Astrocyte of the cerebellum (primary cell): ENCODE data around the gene DISC1.

Source experiments
- DNase-seq: peaks from one replicate; pipeline ENCODE4 v3.0.0-alpha.2; 2011; ENCODE audit warnings: low read depth
- H3K4me3 ChIP-seq: 2 replicates; pipeline ENCODE4 v1.5.1; 2011; ENCODE audit warnings: mild to moderate bottlenecking, low read depth, low read length, moderate library complexity
- in situ Hi-C: cut with HindIII; loops from 2 replicates; pipeline ENCODE4 v1.10.0; 2017; ENCODE audit warnings: low sequenced_read_pairs
- TF ChIP-seq, protein P1 (sequence below): IDR thresholded peaks from 2 replicates; pipeline ENCODE4 v1.5.1; 2012; ENCODE audit warnings: low read length, low read depth, moderate library complexity, mild to moderate bottlenecking; ENCODE audit errors: missing control alignments

The DISC1 gene

DNA sequence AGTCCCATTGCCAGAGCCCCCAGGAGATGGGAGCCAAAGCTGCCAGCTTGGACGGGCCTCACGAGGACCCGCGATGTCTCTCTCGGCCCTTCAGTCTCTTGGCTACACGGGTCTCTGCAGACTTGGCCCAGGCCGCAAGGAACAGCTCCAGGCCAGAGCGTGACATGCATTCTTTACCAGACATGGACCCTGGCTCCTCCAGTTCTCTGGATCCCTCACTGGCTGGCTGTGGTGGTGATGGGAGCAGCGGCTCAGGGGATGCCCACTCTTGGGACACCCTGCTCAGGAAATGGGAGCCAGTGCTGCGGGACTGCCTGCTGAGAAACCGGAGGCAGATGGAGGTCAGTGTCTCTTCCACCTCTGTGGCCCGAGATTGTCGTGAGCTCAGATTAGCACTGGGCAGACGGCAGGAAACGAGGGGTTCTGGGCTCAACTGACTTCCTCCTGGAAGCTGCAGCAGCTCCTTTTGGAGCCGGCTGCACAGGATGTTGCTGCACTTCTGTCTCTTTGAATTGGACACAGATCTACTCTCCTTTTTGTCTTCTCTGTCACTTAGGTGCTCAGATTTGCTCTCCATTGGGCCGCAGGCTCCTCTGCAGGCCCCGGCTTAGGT, 68.0 kb downstream of the DISC1 start:
- no peak overlapping the region for H3K4me3 ChIP-seq
- DNase-seq = no peak
- TF ChIP-seq, protein P1, sequence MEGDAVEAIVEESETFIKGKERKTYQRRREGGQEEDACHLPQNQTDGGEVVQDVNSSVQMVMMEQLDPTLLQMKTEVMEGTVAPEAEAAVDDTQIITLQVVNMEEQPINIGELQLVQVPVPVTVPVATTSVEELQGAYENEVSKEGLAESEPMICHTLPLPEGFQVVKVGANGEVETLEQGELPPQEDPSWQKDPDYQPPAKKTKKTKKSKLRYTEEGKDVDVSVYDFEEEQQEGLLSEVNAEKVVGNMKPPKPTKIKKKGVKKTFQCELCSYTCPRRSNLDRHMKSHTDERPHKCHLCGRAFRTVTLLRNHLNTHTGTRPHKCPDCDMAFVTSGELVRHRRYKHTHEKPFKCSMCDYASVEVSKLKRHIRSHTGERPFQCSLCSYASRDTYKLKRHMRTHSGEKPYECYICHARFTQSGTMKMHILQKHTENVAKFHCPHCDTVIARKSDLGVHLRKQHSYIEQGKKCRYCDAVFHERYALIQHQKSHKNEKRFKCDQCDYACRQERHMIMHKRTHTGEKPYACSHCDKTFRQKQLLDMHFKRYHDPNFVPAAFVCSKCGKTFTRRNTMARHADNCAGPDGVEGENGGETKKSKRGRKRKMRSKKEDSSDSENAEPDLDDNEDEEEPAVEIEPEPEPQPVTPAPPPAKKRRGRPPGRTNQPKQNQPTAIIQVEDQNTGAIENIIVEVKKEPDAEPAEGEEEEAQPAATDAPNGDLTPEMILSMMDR = no peak
- in situ Hi-C loops = no loop called here

DNA sequence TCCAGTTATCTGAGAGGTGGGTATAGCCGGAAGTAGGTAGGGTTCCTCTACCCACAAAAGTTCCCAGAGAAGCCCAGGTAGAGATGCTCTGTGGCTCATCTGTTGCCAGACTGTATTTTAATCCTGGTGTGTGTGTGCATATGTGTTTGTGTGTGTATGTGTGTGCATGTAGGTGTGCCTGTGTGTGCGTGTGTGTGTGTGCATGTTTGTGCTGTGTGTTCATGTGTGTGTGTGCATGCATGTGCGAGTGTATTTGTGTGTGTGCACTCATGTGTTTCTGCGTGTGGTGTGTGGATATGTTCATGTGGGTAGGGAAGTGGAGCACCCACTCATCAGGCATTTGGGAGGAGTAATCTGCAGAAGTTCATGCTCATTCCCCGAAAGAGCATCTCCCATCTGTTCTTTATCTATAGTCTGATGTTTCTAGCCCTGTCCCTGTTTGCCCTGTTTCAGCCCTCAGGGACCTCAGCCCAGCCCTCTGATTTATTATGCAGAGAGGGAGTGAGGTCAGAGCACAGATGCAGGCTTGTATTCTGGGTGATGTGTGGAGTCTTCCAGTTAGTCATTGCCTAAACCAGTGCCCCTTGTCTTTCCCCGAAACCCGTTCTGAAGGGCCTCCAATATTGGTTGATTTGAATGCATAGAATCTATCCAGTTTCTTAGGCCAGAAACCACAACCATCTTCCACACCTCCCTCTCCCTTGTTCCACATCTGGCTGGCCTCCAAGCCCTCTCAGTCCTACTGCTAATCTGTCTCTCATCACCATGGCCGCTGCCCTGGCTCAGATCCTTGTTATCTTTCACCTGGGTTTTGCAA, 69.1 kb downstream of the DISC1 start:
- H3K4me3 ChIP-seq = no peak overlapping the region
- TF ChIP-seq, protein P1 = no peak
- DNase-seq = no peak
- in situ Hi-C loops = no loop called here

DNA sequence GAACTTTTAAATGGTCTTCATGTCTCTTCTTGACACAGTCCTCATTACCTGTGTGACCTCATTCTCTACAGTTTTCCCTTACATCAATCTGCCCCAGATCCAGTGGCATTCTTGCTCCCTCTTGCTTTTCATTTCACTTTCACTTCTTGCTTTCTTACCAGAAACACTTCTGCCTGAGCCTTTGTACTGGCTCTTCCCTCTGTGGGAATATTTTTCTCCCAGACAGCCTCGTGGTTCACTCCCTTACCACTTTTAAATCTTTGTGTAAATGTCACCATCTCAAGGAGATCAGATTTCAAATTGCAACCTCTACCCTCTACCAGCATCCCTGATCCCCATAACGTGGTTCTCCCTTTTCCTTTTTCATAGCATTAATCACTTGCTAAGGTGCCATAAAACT, 73.2 kb downstream of the DISC1 start:
- TF ChIP-seq, protein P1 = no peak
- H3K4me3 ChIP-seq = no peak overlapping the region
- DNase-seq = no peak
- in situ Hi-C loops = no loop called here

GRCh38 chr1:231701306-231701705, 74.7 kb downstream of the DISC1 start:
- H3K4me3 ChIP-seq = no peak overlapping the region
- peak; percentile 38 for DNase-seq
- in situ Hi-C loops = no loop called here
- TF ChIP-seq, protein P1 = no peak

DNA sequence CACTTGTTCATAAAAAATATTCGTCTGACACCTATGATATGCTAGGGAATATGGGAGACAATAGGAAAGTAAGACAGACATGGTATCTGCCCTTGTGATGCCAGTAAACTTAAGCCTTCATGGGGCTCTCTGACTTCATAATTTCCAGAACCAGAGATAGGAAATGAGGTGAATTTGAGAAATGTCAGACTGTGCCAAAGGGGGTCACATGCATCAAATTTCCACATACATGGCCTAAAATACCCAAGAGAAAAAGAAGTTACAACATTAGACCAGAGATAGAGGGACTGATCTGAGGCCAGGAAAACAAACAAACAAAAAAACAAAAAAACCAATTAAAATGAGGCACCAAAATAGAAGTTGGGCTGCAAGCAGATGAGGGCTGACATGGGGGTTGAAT, 75.7 kb downstream of the DISC1 start:
- in situ Hi-C loops = no loop called here
- H3K4me3 ChIP-seq = no peak overlapping the region
- TF ChIP-seq, protein P1 = no peak
- DNase-seq = no peak

DNA sequence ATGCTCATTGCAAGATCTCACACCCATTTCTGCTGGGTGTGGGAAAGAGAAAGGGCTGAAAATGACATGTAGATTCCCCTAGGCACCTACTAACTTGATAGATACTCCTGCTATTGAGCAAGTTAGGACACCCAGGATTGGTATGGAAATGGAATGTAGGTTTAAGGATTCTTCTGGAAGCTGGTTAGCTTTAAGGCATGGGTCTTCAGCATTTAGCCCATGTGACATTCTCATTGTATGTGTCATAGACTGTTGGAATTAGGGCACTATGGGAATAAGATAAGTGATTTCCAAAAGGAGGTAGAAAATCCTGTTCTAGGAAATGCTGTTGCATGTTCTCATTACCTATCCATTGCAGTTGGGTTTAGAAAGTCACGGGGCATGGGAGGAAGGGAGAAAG, 76.2 kb downstream of the DISC1 start:
- no peak overlapping the region for H3K4me3 ChIP-seq
- TF ChIP-seq, protein P1 = no peak
- in situ Hi-C loops = no loop called here
- no peak for DNase-seq
